BLaER1 (cell line): ENCODE results near the gene RPTN.

Source experiments
- H3K27ac ChIP-seq: shearing (Covaris generic); formaldehyde crosslinking; 2 replicates; pipeline ENCODE4 v1.8.1; 2022
- H3K27me3 ChIP-seq: shearing (Covaris generic); formaldehyde crosslinking; 2 replicates; pipeline ENCODE4 v1.8.1; 2022
- H3K36me3 ChIP-seq: shearing (Covaris generic); formaldehyde crosslinking; 2 replicates; pipeline ENCODE4 v1.8.1; 2022
- H3K4me1 ChIP-seq: shearing (Covaris generic); formaldehyde crosslinking; 2 replicates; pipeline ENCODE4 v1.8.1; 2022
- H3K4me2 ChIP-seq: shearing (Covaris generic); formaldehyde crosslinking; 2 replicates; pipeline ENCODE4 v1.8.1; 2022
- H3K4me3 ChIP-seq: shearing (Covaris generic); formaldehyde crosslinking; 2 replicates; pipeline ENCODE4 v1.8.1; 2022
- H3K9ac ChIP-seq: shearing (Covaris generic); formaldehyde crosslinking; 2 replicates; pipeline ENCODE4 v1.8.1; 2022
- H3K9me3 ChIP-seq: shearing (Covaris generic); formaldehyde crosslinking; 2 replicates; pipeline ENCODE4 v1.8.1; 2022
- H4K20me1 ChIP-seq: shearing (Covaris generic); formaldehyde crosslinking; 2 replicates; pipeline ENCODE4 v1.8.1; 2022
- Cebpa-rat ChIP-seq: shearing (Covaris generic); IDR thresholded peaks from 2 replicates; pipeline ENCODE4 v1.8.1; 2022

The RPTN gene

DNA sequence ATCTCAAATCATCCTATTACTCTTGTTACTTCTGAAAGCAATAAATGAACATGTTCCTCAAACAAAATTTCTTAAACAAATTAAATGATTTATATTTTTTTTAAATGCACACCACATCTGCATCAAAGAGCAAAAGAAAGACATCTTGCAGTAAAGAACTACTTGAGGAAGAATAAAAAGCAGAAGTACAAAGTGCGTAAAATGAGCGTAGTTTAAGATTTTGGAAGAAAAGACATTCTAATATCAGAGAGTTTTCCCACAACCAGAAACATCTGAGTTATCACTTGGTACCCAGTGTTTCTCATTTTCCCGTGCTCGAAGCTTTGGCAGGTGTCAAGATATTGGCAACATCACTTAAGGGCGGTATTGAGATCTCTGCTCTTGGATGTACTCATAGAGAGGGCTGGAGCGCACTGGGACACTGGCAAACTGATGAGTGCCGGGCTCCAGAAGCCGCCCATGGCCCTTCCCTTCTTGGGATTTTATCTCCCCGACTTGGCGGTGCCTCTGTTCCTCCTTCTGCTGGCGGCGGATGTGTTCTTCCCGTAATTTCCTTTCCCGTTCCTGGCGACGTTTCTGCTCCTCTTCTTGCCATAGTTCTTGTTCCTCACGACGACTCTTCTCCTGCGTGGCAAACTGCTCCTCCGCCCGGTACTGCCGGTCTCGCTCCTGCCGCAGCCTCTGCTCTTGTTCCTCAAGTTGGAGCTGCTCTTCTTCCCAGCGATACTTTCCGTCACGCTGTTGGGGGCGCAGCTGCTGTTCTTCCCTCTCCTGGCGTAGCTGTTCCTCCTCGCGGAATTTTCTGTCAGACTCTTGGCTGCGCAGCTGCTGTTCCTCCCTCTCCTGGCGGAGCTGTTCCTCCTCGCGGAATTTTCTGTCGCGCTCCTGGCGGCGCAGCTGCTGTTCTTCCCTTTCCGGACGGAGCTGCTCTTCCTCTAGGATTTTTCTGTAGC, 51.7 kb downstream of the RPTN start:
- no peak for TF ChIP-seq Cebpa-rat
- no peaks in the 10 kb centered on the region for H4K20me1 ChIP-seq
- H3K4me3 ChIP-seq, result peak overlapping the region; percentile 64; the same call in 1 of the 2 replicates
- peaks cover 52% of the 10 kb centered on the region for H3K9me3 ChIP-seq
- H3K9ac ChIP-seq, result no peak overlapping the region
- H3K27me3 ChIP-seq, result peaks cover 69% of the 10 kb centered on the region
- peaks cover 29% of the 10 kb centered on the region for H3K4me1 ChIP-seq
- no peak overlapping the region for H3K27ac ChIP-seq
- no peaks in the 10 kb centered on the region for H3K36me3 ChIP-seq
- H3K4me2 ChIP-seq, result no peak overlapping the region

DNA sequence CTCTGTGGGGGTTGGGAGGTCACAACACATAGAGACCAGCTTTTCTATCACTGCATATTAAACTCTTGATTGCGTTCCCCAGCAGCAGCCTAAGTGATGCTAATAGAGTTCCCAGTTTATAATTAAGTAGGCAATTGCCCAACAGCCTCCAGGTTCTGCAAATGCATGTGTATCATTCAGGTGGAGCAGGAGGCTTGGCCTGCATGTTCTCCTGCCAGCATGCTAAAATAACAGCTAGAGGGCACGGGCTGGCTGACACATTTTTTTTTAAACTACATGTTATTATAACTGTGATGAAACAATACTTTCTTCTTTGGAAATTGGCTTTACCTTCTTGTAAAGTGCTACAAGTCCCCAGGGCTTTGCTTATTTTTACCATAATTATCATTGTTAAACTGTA, 54.2 kb downstream of the RPTN start:
- Histone ChIP-seq H3K4me3 (no peak overlapping the region), H3K9ac (no peak overlapping the region), H3K4me2 (no peak overlapping the region), H3K4me1 (peaks cover 7% of the 10 kb centered on the region; the same call in 1 of the 2 replicates), H3K27me3 (peaks cover 45% of the 10 kb centered on the region), H3K9me3 (peaks cover 32% of the 10 kb centered on the region), H3K27ac (no peak overlapping the region), H3K36me3 (no peaks in the 10 kb centered on the region), H4K20me1 (no peaks in the 10 kb centered on the region)
- TF ChIP-seq Cebpa-rat, result no peak
